Measurements from ENCODE around the gene PTPRT. TPM values are rescaled to one million over a fixed set of nuclear protein-coding genes. Genes with fewer than 3 reads are reported as not detected.

PTPRT gene
- total RNA-seq, 1 experiment from 2014 or later = 0.13 TPM

- Histone ChIP-seq H3K4me1 (ENCODE audit: insufficient read depth, low read length) (no peaks in the 10 kb centered on the region), H2BK12ac (ENCODE audit: insufficient read length, low read depth, low read length) (no peak overlapping the region), H3K18ac (ENCODE audit: insufficient read length, low read depth, low read length) (no peak overlapping the region), H2AFZ (ENCODE audit: low read length) (no peak overlapping the region), H2AK5ac (ENCODE audit: insufficient read length, low read length) (no peak overlapping the region), H4K91ac (ENCODE audit: insufficient read length, low read depth, low read length) (no peak overlapping the region), H2BK20ac (ENCODE audit: low read depth, low read length, poor library complexity, severe bottlenecking) (no peak overlapping the region), H3K23ac (ENCODE audit: insufficient read length, low read depth, low read length) (no peak overlapping the region), H2BK5ac (ENCODE audit: insufficient read length, low read length) (no peak overlapping the region), H3K56ac (ENCODE audit: insufficient read length, low read depth, low read length) (no peak overlapping the region), H2BK15ac (ENCODE audit: low read depth, low read length) (no peak overlapping the region), H3K4me2 (ENCODE audit: insufficient read depth, insufficient read length, low read length) (no peak overlapping the region), H3K27me3 (ENCODE audit: insufficient read depth, low read length) (no peaks in the 10 kb centered on the region), H3K79me1 (ENCODE audit: insufficient read depth, low read depth, low read length, poor library complexity, severe bottlenecking) (no peaks in the 10 kb centered on the region), H4K20me1 (ENCODE audit: control insufficient read depth, insufficient read depth, insufficient read length) (no peaks in the 10 kb centered on the region), H3K9me3 (ENCODE audit: control insufficient read depth, low read depth, low read length) (peaks cover 10% of the 10 kb centered on the region), H3K4ac (ENCODE audit: low read depth, low read length) (no peak overlapping the region), H2BK120ac (ENCODE audit: low read depth, low read length, poor library complexity, severe bottlenecking) (no peak overlapping the region), H3K9ac (ENCODE audit: extremely low read depth, insufficient read length, low read length) (no peak overlapping the region), H3K23me2 (ENCODE audit: insufficient read length, low read depth, low read length, poor library complexity, severe bottlenecking) (no peaks in the 10 kb centered on the region), H3K14ac (ENCODE audit: insufficient read depth, low read length) (no peak overlapping the region), H4K8ac (replicated peaks; ENCODE audit: insufficient read length, low read depth, low read length) (no peak overlapping the region), H3T11ph (ENCODE audit: low read length) (no peak overlapping the region), H3K27ac (ENCODE audit: insufficient read length, low read depth, low read length) (no peak overlapping the region), H3K79me2 (ENCODE audit: insufficient read depth, low read length) (no peaks in the 10 kb centered on the region), H4K5ac (ENCODE audit: insufficient read length, low read depth, low read length) (no peak overlapping the region)
- H3K27ac Mint-ChIP-seq = no peak overlapping the region
- peaks cover 4% of the 10 kb centered on the region for H3K27me3 Mint-ChIP-seq (ENCODE audit: low read depth)
- no peak overlapping the region for H3K4me3 Mint-ChIP-seq
- H3K4me1 Mint-ChIP-seq = no peaks in the 10 kb centered on the region
- peaks cover 6 to 11% of the 10 kb centered on the region in 2 experiments; a peak in 4 of 5 replicates for H3K9me3 Mint-ChIP-seq
- no peak for DNase-seq
- H3K36me3 Mint-ChIP-seq (ENCODE audit: insufficient read depth in 1 of 3, low read depth in 3 of 3) = peaks cover 0 to 3% (median 2%) of the 10 kb centered on the region in 3 experiments; a peak in 4 of 7 replicates
- TF ChIP-seq CTCF (conservative IDR thresholded peaks at IDR 0.05) = no peak
- WGBS (ENCODE audit: extremely low coverage, insufficient read length, low lambda C conversion rate) = no CpG with 5 or more reads among the region's 6 CpGs
These were observed 123.6 kb downstream of the PTPRT start for GRCh38 chr20:43066125-43066524.
